ENCODE measurements around the gene RASGEF1C.

DNA sequence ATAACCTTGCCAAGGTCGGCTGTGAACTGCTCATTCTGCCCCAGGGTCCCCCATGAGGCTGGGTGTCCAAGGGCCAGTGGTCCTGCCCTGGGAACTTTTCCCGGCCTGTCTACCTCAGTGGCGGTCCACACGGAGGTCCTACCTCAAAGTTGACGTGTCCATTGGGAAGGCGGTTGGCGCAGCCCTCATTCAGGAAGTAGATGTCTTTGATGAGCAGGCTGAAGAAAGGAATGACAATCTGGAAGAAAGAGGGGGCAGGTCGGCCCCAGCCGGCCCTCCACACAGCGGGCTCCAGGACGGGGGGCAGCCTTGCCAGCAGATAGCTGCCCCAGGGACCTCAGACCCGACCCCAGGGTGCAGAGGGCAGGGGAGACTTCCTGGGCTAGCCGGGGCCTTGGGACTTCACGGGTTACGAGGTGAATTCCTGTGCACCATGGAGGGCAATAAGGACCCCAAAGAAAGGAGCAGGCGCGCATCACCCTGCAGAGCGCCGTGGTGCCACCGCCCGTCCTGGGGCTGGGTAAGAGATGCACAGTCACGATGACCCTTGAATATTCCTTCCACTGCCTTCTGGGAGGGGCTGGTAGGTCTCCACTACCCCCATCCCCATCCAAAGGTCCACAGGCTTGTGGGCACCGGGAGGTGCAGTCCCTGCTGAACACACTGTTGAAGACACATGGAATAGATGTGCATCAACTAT lies 94.6 kb downstream of the RASGEF1C start:
- TF ChIP-seq CTCF (conservative IDR thresholded peaks at IDR 0.05; ENCODE audit: low read length) (no peak), EZH2phosphoT487 (IDR thresholded peaks at IDR 0.05; ENCODE audit: borderline replicate concordance) (no peak)
